NCI-H1694 treated with DMSO at 0.1 percent for 48 hours (cell line): ENCODE data around the gene EEIG1.

Experiments
- DNase-seq: peaks from one replicate; lab custom pipeline; 2025; lab: John Stamatoyannopoulos, UW

EEIG1 gene

DNA sequence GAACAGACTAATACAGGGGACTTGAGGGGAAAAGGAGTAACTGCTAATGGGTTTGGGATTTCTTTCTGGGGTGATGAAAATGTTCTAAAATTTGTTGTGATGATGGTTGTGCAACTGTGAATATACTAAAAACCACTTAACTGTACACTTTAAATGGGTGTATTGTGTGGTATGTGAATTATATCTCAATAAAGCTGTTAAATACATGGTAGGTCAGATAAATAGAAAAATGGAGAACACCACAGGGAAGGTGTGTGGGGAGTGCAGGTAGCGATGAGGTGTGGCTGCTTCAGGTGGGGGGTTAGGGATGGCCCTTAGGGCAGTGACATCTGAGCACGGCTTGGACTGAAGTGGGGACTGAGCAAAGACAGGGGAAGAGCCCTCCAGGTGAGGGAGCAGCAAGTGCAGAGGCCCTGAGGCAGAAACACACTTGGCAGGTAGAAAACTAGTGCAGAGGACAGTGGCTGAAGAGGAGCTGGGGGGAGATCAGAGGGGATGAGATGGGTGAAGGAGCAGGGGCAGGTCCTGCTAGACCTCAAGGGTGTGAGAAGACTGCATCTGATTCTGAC is 20.9 kb downstream of the EEIG1 start:
- no peak for DNase-seq

GRCh38 chr9:127959398-127959797 is 21.4 kb downstream of the EEIG1 start:
- DNase-seq = no peak

- DNase-seq = no peak
Measured at GRCh38 chr9:127958728-127959127, 22.1 kb downstream of the EEIG1 start.

- peak; percentile 60 for DNase-seq
Measured at GRCh38 chr9:127955294-127956015, 25.3 kb downstream of the EEIG1 start.

GRCh38 chr9:127954831-127955293 is 25.9 kb downstream of the EEIG1 start:
- DNase-seq = no peak

GRCh38 chr9:127953768-127954505 is 26.9 kb downstream of the EEIG1 start:
- DNase-seq = no peak

- DNase-seq = no peak
Measured at GRCh38 chr9:127953154-127953553, 27.6 kb downstream of the EEIG1 start.

- no peak for DNase-seq
Measured at GRCh38 chr9:127950513-127951289, 30.1 kb downstream of the EEIG1 start.

GRCh38 chr9:127949827-127950512 is 30.8 kb downstream of the EEIG1 start:
- DNase-seq = no peak

- no peak for DNase-seq
Measured at GRCh38 chr9:127947841-127948710, 32.7 kb downstream of the EEIG1 start.

- no peak for DNase-seq
Measured at GRCh38 chr9:127946728-127947127, 34.1 kb downstream of the EEIG1 start.

DNA sequence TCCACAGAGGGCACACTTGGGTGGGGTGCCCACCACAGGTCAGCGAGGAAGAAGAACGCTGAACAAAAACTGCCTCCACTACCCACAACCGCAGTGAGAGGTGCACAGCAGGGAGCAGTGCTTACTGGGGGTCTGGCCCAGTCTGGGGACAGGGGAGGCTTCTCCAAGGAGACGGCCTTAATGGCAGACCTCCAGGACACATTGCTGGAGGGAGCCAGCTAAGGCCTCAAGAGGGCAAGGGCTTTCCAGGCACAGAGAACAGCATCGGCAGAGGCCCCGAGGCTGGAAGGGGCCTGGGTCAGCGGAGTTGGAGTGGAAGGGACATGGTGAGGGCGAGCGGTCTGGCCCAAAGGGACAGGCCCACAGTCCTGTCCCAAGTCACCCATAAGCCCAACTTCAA is 34.8 kb downstream of the EEIG1 start:
- no peak for DNase-seq

DNA sequence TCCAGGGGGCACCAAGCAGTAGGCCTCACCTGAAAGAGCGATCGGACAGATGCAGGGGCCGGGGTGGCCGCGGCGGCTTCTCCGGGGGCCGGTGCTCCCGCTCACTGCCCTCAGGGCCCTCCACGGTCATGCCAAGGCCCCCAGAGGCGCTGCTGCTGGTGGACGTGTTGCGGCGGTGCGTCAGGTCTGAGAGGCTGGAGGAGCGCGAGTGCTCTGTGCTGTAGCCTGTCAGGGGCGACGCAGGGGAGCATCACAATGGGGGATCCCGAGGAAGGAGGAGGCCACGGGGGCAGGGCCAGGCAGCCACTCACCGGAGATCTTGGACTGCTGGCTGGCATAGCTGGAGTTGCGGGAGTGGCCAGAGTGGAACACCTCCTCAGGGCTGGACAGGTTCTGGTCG is 35.5 kb downstream of the EEIG1 start:
- DNase-seq = no peak

GRCh38 chr9:127944586-127945218 is 36.1 kb downstream of the EEIG1 start:
- no peak for DNase-seq

DNA sequence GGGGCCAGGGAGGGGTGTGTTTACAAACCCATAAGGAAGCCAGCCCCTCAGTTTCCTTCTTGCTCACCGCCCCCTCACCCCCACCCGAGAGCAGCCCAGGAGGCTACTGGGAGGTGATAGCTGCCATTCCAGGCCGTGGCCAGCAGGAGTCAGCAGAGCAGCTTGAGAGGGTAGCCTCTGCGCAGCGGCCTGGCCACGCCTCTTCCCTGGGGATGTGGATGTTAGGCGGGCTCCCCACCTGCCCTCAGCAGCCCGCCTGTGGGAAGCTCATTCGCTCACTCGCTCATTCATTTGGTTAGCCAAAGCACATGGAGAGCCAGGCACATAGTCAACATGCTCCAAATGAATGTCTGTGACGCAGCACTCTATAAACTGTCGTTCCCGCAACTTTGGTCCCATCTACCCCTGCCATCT is 37.1 kb downstream of the EEIG1 start:
- peak; percentile 78 for DNase-seq

DNA sequence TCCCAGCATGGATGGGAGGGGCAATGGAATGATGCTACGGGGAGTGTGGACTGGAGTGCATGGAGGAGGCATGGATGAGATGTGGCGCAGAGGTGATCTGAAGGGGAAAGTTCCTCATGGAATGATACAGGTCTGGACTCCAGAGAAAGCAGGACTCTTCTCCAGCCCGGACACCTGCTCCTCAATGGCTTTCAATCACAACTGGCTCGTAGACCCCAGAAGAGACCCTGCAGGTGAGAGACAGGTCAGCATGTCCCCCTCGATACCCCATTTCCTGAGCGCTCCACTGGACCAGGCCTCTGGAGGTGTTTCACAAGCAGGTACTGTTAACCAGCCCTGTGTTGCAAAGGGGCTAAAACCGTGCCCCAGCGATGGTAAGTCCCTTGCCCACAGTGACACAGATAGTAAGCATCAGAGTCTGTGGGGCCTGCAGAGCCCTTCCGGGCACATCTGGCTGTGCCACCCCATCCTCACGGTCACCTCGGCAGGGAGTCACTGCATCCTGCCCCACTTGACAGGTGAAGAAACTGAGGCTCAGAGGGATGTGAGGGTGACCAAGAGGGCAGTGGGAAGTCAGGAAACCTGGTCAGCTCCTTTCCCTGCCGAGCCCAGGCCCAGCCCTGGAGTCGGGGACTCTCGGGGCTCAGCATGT is 37.7 kb downstream of the EEIG1 start:
- no peak for DNase-seq

GRCh38 chr9:127942216-127943010 is 38.4 kb downstream of the EEIG1 start:
- DNase-seq = peak; percentile 25

- no peak for DNase-seq
Measured at GRCh38 chr9:127941961-127942215, 38.9 kb downstream of the EEIG1 start.
